Rectal smooth muscle tissue (tissue), 1 donor: ENCODE measurements around the gene MOCS2.
A peak's percentile ranks its signal among the peaks of the same experiment; 100 is the strongest.
"Not testable (repeated sequence)": the region's sequence is repeated elsewhere in the genome, so short reads cannot be mapped to it uniquely, and the experiment has no call there.

ENCODE experiments used
- H3K27ac ChIP-seq: one replicate; pipeline ENCODE4 v1.7.0; 2013; ENCODE audit warnings: low read depth, low read length, inconsistent platforms
- H3K27me3 ChIP-seq: one replicate; pipeline ENCODE4 v1.7.0; 2013; ENCODE audit warnings: low read length; ENCODE audit not compliant: control insufficient read depth, insufficient read depth
- H3K36me3 ChIP-seq: one replicate; pipeline ENCODE4 v1.7.0; 2013; ENCODE audit warnings: low read length; ENCODE audit not compliant: control insufficient read depth, insufficient read depth
- H3K4me1 ChIP-seq: one replicate; pipeline ENCODE4 v1.7.0; 2013; ENCODE audit warnings: low read length; ENCODE audit not compliant: control insufficient read depth, insufficient read depth
- H3K4me3 ChIP-seq: one replicate; pipeline ENCODE4 v1.7.0; 2013; ENCODE audit warnings: low read length
- H3K9ac ChIP-seq: one replicate; pipeline ENCODE4 v1.7.0; 2013; ENCODE audit warnings: low read length

The MOCS2 gene

GRCh38 chr5:53113947-53114346 is 4.4 kb upstream of the MOCS2 start:
- Histone ChIP-seq H3K4me1 (peaks cover 3% of the 10 kb centered on the region), H3K27me3 (no peaks in the 10 kb centered on the region), H3K27ac (no peak overlapping the region), H3K36me3 (no peaks in the 10 kb centered on the region), H3K9ac (no peak overlapping the region), H3K4me3 (no peak overlapping the region)

GRCh38 chr5:53112909-53113308 is 3.4 kb upstream of the MOCS2 start:
- Histone ChIP-seq H3K4me3 (no peak overlapping the region), H3K27ac (no peak overlapping the region)

GRCh38 chr5:53112307-53112706 is 2.8 kb upstream of the MOCS2 start:
- H3K27me3 ChIP-seq, H3K4me3 ChIP-seq, H3K9ac ChIP-seq, H3K27ac ChIP-seq, H3K36me3 ChIP-seq, H3K4me1 ChIP-seq: not testable (repeated sequence)

More at GRCh38 chr5:53112909-53113308, 3.4 kb upstream of the MOCS2 start:
- no peak overlapping the region for H3K9ac ChIP-seq
- no peaks in the 10 kb centered on the region for H3K27me3 ChIP-seq
- no peaks in the 10 kb centered on the region for H3K36me3 ChIP-seq
- peaks cover 3% of the 10 kb centered on the region for H3K4me1 ChIP-seq

- H3K27me3 ChIP-seq = no peaks in the 10 kb centered on the region
- H3K4me3 ChIP-seq = no peak overlapping the region
- no peak overlapping the region for H3K9ac ChIP-seq
- H3K27ac ChIP-seq = no peak overlapping the region
- H3K4me1 ChIP-seq = peaks cover 3% of the 10 kb centered on the region
- H3K36me3 ChIP-seq = no peaks in the 10 kb centered on the region
Observed at GRCh38 chr5:53111139-53111538, 1.6 kb upstream of the MOCS2 start.

- Histone ChIP-seq H3K36me3 (no peaks in the 10 kb centered on the region), H3K27ac (peak overlapping the region; percentile 72), H3K9ac (peak overlapping the region; percentile 20), H3K4me3 (peak overlapping the region; percentile 78), H3K27me3 (no peaks in the 10 kb centered on the region), H3K4me1 (peaks cover 3% of the 10 kb centered on the region)
Observed at GRCh38 chr5:53110156-53110555, 599 bp upstream of the MOCS2 start.

GRCh38 chr5:53109056-53109442 is 508 bp downstream of the MOCS2 start:
- Histone ChIP-seq H3K27ac (peak overlapping the region; percentile 72), H3K36me3 (no peaks in the 10 kb centered on the region), H3K4me1 (peaks cover 3% of the 10 kb centered on the region), H3K9ac (no peak overlapping the region), H3K27me3 (no peaks in the 10 kb centered on the region), H3K4me3 (peak overlapping the region; percentile 78)

- no peak overlapping the region for H3K9ac ChIP-seq
- H3K4me1 ChIP-seq = peaks cover 3% of the 10 kb centered on the region
- H3K36me3 ChIP-seq = no peaks in the 10 kb centered on the region
- no peak overlapping the region for H3K4me3 ChIP-seq
- no peak overlapping the region for H3K27ac ChIP-seq
- H3K27me3 ChIP-seq = no peaks in the 10 kb centered on the region
Observed at GRCh38 chr5:53105611-53106300, 3.8 kb downstream of the MOCS2 start.

GRCh38 chr5:53100606-53101005 is 9.0 kb downstream of the MOCS2 start:
- no peak overlapping the region for H3K9ac ChIP-seq
- H3K27ac ChIP-seq = no peak overlapping the region
- H3K4me3 ChIP-seq = no peak overlapping the region
- H3K36me3 ChIP-seq = peaks cover 15% of the 10 kb centered on the region
- H3K27me3 ChIP-seq = no peaks in the 10 kb centered on the region
- H3K4me1 ChIP-seq = no peaks in the 10 kb centered on the region

GRCh38 chr5:53099546-53099945 is 10.0 kb downstream of the MOCS2 start:
- Histone ChIP-seq H3K27me3 (no peaks in the 10 kb centered on the region), H3K27ac (no peak overlapping the region), H3K4me1 (no peaks in the 10 kb centered on the region), H3K9ac (no peak overlapping the region), H3K36me3 (peaks cover 15% of the 10 kb centered on the region), H3K4me3 (no peak overlapping the region)

- H3K27ac ChIP-seq = no peak overlapping the region
Observed at GRCh38 chr5:53095931-53096525, 13.5 kb downstream of the MOCS2 start.

GRCh38 chr5:53095217-53095616 is 14.3 kb downstream of the MOCS2 start:
- no peaks in the 10 kb centered on the region for H3K27me3 ChIP-seq
- H3K4me3 ChIP-seq = no peak overlapping the region
- no peak overlapping the region for H3K9ac ChIP-seq
- no peak overlapping the region for H3K27ac ChIP-seq
- H3K36me3 ChIP-seq = peaks cover 15% of the 10 kb centered on the region
- H3K4me1 ChIP-seq = no peaks in the 10 kb centered on the region

More at GRCh38 chr5:53095931-53096525, 13.5 kb downstream of the MOCS2 start:
- Histone ChIP-seq H3K27me3 (no peaks in the 10 kb centered on the region), H3K4me3 (no peak overlapping the region), H3K36me3 (peaks cover 15% of the 10 kb centered on the region), H3K4me1 (no peaks in the 10 kb centered on the region), H3K9ac (no peak overlapping the region)

- Histone ChIP-seq H3K4me1 (no peaks in the 10 kb centered on the region), H3K27me3 (no peaks in the 10 kb centered on the region), H3K36me3 (peaks cover 4% of the 10 kb centered on the region), H3K27ac (no peak overlapping the region), H3K4me3 (no peak overlapping the region), H3K9ac (no peak overlapping the region)
Observed at GRCh38 chr5:53092242-53092641, 17.3 kb downstream of the MOCS2 start.

GRCh38 chr5:53091289-53091688 is 18.3 kb downstream of the MOCS2 start:
- H3K27me3 ChIP-seq = no peaks in the 10 kb centered on the region
- no peaks in the 10 kb centered on the region for H3K36me3 ChIP-seq
- H3K9ac ChIP-seq = no peak overlapping the region
- H3K4me3 ChIP-seq = no peak overlapping the region
- no peak overlapping the region for H3K27ac ChIP-seq
- H3K4me1 ChIP-seq = no peaks in the 10 kb centered on the region
